Measurements from ENCODE around the gene SESTD1.
A peak's percentile ranks its signal among the peaks of the same experiment; 100 is the strongest.

The SESTD1 gene, protein sequence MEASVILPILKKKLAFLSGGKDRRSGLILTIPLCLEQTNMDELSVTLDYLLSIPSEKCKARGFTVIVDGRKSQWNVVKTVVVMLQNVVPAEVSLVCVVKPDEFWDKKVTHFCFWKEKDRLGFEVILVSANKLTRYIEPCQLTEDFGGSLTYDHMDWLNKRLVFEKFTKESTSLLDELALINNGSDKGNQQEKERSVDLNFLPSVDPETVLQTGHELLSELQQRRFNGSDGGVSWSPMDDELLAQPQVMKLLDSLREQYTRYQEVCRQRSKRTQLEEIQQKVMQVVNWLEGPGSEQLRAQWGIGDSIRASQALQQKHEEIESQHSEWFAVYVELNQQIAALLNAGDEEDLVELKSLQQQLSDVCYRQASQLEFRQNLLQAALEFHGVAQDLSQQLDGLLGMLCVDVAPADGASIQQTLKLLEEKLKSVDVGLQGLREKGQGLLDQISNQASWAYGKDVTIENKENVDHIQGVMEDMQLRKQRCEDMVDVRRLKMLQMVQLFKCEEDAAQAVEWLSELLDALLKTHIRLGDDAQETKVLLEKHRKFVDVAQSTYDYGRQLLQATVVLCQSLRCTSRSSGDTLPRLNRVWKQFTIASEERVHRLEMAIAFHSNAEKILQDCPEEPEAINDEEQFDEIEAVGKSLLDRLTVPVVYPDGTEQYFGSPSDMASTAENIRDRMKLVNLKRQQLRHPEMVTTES

DNA sequence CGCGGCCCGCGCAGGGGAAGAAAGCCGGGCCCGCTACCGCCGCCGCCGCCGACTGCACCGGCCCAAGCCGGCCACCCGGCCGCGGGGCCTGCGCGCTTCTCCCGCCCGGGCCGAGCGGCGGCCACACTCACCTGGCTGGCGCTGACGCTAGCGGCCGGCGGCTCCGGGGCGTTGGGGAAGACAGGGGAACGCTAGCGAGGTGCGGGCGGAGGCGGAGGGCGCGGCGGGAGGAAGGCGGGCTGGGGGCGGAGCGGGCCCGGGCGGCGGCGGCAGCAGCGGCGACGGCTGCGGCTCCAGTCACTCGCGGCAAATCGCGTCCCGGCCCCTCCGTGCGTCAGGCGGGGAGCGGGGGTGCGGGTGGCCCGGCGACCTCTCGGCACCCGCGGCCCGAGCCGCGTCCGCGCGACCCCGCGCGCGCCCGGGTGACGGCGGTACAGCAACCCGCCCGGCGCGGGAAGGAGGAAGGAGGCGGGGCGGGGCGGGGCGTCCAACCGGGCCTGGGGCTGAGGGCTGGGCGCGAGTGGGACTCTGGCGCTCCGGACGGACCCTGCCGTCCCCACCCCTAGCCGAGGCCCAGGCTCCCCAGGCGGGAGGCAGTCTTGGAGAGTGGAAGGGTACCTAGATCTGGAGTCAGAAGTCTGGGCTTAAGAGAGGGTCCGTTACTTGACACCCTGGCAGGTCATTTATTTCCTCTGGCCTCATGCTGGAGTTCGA lies at the start of gene SESTD1:
Gene SESTD1 (minus strand): TSS at position 465 of the 714 bp plus-strand sequence. CDS start 72,991 bp downstream, outside the sequence.
- peak; percentile 13 for DNase-seq (ENCODE audit: low read depth)

DNA sequence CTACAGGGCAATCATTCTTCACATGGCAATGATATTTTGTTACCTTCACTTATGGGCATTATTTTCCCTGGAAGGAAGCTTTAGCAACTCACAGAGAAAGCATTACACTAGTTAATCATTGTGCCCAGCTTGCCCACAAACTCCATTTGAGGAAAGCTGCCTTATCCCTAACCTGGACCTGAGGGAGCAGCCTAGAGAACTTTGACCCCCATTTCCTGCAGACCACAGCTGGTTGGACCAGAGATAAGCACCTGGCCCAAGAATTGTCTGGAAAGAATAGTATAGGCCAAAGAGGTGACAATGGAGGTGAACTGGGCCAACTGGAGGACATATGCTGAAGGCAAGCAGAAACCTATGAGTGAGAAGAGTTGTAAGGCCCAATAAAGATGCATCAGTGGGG lies 48.4 kb upstream of the SESTD1 start:
- DNase-seq (ENCODE audit: low read depth) = no peak

DNA sequence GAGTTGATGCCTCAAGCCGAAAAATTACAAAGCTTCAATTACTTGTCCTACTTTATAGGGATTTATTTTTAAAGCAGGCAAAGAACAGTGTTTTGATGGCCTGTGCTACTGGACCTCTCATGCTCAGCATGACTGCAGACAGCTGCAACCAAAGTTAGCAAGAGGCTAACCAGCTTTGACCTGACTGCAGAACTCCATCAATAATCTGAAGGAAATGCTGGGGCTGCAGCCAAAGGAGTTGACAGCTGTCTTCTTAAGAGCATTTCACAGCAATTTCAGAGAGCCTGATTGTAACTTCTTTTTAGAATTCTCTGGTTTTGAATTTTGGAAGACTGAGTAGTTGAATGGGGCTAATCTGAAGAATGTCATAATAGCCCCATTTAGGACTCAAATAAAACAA lies 46.5 kb upstream of the SESTD1 start:
- DNase-seq (ENCODE audit: low read depth) = no peak

DNA sequence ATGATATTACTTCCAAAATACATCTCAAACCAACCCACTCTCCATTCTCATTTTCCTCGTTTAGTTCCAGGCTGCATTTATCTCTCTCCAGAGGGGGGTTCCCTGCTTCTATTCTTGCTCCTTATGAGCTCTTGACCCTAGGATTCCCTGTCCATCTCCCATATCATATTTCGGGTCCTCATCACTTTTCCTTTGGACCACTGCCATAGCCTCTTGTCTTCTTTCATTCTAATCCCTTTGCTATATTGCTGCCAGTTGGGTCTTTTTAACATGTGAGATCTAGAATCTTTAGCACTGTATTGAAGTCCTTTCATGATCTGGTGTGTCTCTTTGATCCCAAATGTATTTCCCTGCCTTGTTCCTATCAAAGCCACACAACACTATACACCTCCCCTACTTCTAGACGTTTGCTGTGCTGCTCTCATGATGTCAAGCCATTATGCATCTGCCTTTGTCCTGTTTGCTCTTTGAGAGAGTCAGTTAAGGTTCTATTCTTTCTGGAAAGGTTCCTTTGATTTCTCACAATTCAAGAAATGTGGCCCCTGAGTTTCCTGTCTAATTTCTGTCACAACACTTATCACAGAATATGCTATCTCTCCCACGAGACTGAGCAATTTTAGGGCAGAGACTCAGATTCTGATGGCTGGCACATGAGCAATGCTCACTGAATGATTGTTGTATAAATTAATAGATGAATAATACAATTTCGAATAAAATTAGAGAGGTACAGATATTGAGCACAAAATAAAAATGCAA lies 43.2 kb upstream of the SESTD1 start:
- no peak for DNase-seq (ENCODE audit: low read depth)

DNA sequence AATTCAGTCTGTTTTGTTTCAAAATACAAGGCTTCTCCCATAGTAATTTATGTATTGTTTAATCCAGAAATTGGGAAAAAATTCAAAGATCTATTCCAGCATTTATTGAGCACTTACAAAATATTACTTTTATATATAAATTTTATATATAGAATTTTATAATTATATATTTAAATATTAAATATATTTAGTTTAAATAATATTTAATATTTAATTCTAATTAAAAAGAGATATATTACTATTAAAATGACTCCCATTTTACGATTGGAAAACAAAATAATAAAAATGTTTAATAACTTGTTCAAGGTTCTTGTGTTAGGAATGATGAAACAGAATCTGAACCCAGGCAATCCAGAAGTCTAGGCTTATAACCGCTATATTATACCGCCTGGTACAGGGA lies 40.5 kb upstream of the SESTD1 start:
- no peak for DNase-seq (ENCODE audit: low read depth)

DNA sequence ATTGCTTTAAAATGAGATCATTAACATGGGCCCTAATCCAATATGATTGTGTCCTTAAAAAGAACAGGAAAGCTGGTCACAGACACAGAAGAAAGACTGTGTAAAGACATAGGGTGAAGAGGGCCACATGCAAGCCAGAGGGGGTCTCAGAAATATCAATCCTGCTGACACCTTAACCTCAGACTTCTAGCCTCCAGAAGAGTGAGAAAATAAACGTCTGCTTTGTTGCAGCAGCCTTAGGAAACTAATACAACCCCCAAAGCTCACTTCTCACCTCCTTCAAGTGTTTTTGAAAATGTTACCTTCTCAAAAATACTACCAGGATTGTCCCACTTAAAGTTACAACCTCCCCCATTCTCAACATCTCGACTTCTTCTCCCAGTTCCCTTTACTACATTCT lies 39.8 kb upstream of the SESTD1 start:
- no peak for DNase-seq (ENCODE audit: low read depth)

DNA sequence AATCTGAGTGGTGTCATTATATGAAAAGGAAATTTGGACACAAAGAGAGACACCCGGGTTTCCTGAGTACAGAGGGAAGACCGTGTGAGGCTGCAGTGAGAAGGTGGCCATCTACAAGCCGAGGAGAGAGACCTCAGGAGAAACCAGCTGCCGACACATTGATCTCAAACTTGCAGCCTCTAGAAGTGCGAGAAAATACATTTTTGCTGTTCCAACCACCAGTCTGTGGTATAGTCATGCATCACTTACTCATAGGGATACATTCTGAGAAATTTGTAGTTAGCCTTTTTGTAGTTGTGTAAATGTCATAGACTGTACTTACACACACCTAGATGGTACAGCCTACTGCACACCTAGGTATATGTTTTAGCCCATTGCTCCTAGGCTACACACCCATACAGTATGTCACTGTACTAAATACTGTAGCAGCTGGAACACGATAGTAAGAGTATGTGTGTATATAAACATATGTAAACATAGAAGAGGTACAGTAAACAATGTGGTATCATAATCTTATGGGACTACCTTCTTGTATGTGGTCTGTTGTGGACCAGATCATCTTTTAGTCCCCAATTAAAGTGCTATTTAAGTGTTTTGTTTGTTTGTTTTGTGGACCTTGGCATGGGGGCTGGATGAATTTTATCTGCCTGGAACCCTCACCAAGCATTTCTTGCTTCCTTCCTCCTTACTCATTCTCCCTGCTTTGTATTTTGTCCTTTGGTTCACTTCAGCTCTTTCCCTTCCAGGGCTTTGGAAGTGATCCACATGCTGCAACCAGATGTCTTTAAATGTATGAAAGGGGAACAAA lies 38.3 kb upstream of the SESTD1 start:
- DNase-seq (ENCODE audit: low read depth) = no peak

DNA sequence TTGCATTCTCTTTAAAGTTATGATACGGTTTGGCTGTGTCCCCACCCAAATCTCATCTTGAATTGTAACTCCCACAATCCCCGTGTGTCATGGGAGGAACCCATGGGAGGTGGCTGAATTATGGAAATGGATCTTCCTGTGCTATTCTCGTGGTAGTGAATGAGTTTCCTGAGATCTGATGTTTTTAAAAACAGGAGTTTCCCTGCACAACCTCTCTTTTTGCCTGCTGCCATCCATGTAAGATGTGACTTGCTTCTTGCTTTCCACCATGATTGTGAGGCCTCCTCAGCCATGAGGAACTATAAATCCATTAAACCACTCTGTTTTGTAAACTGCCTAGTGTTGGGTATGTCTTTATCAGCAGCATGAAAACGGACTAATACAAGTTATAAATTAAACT lies 37.5 kb upstream of the SESTD1 start:
- DNase-seq (ENCODE audit: low read depth) = no peak

DNA sequence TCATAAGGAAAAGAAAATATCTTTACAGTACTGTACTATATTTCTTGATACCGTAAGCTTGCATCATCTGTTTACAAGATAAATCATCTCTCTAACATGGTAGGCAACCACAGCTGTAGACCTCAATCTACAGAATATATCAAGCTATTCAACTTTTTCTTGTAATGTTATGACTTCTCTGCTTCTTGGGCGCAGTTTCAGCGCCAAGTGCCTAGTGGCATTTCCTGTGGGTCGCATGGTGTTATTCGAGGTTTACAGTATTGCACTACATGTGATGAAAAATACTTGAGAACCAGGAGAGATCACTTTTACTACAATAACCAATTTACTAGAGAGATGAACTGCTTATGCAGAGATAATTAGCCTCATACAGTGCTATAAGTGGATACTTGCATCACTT lies 34.0 kb upstream of the SESTD1 start:
- no peak for DNase-seq (ENCODE audit: low read depth)

DNA sequence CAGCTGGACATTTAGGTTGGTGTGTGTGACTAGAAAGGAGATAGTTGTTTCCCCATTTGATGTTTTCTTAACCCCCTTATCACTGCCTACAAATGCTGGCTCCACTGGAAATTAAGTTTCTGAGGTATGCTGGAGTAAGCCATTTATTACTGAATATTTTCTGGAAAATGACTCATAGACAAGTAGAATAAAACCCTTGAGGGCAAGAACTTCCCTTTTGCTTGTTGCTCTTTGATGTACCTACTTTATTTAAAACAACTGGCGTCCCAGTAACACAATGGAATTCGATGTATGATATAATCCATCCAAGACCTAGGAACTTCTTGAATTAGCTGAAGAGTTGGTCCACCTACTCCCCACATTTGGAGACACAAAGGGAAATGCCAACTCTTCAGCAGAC lies 33.3 kb upstream of the SESTD1 start:
- DNase-seq (ENCODE audit: low read depth) = no peak

DNA sequence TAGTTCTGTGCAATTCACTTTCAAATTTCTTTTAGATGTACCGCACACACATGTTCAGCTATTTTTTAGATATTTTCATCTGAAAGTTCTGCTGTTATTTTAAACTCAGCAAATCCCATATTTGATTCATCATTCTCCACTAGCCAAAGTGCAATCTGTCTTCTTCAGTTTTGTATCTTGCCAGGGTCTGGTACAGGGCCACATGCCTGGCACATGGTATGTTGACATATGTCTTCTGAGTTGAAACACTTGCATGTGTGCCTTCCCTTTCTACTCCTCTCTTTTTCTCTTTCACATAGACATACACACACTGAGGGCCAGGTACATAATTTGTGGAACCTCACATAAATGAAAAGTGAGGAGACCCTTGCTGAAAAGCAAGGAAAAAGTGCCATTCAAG lies 25.7 kb upstream of the SESTD1 start:
- DNase-seq (ENCODE audit: low read depth) = no peak

DNA sequence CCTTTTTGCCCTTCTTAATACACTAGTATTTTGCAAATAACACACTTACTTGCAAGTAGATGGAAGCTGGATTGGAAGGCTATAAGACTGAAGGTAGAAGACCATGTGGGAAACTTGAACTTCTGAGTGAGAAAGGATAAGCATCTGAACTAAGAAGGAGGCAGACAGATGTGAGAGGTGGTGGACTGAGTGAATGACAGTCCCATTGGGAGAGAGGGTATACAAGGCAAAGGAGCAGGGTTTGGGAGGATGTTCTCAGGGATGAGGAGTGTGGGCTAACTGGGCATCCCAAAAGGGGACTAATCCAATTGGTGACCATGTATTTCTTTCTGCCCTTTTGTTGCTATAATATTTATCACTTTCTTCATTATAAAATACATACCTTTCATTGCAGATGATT lies 20.4 kb upstream of the SESTD1 start:
- no peak for DNase-seq (ENCODE audit: low read depth)

DNA sequence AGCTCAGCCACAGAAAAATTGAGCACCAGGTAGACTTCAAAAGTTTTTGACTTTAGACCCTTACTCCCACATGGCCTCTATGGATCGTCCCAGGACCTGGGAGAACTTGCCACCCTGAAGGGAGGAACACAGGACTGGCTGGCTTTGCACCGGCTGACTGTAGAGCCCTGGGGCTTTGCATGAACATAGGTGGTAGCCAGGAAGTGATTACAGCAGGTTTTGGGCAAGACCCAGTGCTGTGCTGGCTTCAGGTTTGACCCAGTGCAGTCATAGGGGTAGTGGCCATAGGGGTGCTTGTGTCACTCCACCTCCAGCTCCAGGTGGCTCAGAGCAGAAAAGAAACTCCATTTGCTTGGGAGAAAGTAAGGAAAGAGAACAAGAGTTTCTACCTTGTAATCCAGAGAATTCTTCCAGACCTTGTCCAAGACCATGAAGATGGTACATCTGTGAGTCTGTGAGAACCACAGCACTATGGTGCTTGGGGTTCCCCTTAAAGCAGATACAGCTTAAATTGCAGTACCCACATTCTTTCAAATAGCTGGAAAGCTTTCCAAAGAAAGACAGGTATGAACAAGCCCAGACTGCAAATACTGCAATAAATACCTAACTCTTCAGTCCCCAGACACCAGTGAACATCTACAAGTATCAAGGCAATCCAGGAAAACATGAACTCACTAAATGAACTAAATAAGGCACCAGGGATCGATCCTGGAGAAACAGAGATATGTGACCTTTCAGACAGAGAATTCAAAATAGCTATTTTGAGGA lies 13.0 kb upstream of the SESTD1 start:
- DNase-seq (ENCODE audit: low read depth) = no peak

DNA sequence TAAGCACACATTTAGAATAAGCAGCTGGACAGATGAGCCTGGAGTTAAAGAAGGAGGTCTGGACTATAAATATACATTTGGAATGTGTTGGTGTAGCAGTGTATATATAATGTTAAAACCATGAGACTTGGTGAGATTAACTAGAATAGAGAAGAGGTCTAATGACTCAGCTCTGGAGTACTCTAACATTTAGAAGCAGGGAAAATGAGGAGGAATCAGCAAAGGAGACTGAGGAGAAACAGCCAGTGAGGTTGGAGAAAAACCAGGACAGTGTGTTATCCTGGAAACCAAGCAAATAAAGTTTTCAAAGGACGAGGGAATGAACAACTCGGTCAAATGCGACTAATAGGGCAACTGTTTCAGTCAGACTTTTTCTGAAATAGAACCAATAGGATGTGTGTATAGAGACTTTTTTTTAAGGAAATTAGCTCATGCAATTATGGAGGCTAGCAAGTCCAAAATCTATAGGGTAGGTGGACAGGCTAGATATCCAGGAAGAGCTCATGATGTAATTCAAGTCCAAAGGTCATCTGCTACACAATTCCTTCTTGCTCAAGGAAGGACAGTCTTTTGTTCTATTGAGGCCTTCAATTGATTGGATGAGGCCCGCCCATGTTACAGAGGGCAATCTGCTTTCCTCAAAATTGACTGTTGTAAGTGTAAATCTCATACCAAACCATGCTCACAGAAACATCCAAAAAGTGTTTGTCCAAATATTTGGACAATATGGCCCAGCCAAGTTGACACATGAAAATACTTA lies 10.8 kb upstream of the SESTD1 start:
- no peak for DNase-seq (ENCODE audit: low read depth)

DNA sequence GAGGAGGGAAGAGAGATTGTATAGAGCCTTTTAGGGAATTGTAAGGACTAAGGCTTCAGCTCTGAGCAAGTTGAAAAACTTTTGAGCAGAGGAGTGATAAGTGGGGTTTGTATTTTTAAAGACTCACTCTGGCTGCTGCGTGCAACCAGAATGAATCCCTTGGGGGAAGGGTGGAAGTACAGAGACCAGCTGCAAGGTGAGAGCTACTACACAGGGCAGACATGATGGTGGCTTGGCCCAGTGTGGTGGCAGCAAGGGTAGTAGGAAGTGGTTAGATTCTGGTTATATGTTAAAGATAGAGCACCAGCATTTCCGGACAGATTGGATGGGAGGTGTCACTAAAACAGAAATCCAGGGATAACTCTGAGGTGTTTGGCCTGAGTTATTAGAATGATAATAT lies 10.1 kb upstream of the SESTD1 start:
- no peak for DNase-seq (ENCODE audit: low read depth)

DNA sequence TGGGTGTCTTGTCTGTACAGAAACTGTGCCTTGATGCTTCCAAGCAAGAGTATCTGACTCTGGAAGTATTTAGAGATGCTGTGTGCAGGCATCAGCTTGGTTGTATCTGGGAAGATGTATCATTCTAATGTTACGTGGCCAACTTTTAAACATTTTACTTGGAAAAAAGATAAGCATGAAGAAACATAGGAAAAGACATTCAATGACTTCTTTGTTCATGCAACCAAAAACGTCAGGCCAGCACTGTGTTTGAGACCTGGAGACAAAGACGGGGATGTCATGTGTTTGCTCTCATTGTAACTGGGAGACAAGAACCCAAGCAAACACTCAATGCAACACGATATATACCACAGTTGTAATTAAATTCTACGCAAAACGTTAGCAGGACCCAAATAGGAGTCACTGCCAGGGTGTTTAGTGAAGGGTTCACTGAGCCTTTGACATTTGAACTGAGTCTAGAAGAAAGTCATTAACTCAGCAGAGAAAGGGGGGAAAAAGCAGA lies 8.9 kb upstream of the SESTD1 start:
- no peak for DNase-seq (ENCODE audit: low read depth)

DNA sequence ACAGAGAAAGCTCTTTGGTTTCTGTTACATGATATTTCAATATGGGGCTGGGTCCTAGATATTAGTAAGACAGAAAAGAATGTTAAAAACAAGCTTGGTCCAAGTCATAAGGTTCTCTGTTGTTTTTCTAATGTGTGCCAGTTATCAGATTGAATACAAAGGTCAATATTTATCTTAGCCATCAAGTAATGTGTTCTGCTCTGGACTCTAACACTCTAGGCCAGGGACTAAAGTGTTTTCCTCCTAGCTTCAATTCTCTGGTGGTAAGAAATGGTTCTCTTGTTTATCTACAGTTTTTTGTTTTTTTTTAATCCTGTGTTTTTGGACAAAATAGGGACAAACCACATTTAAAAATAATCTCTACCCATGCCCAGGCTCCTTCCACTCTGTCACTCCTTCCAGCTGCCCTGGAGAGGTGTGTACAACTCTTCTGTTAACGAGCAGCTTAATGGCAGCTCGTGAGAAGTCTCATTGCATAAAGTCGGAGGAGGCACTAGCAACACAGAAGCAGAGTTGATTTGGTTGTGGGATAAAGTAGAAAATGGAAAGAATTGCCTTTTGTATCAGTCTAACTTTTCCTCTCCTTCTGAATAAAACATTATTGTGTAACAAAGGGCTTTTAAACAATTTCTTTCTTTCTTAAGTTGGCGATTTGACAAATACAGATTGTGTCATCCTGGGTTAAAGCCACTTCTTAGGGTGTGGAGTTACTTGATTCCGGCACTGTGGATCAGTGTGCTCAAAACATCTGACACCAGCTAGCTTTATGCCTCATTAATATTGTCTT lies 8.0 kb upstream of the SESTD1 start:
- no peak for DNase-seq (ENCODE audit: low read depth)

DNA sequence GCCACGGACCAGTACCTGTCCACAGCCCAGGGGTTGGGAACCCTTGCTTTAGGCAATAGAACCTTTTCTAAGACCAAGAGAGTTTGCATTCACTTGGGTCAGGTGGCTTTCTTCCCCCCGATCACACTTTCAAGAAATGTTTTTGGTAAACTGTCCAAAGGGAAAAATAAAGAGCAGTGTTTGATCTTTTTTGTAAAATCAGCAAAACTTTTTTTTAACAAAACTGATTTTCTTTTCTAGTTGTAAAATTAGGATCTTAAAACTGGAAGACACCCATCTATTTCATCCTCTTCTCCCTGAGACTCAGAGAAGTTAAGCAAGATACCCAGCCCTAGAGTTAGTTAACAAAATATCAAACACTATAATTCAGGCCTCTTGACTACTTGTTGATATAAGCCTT lies 6.1 kb upstream of the SESTD1 start:
- no peak for DNase-seq (ENCODE audit: low read depth)

All from stimulated activated CD8-positive, alpha-beta memory T cell treated with anti-CD3 and anti-CD28 coated beads, Interleukin-15, amount 100 ng/mL, for 1 hour (primary cell).